GM19452 (cell line): ENCODE data around the gene CD274.
"Not testable (repeated sequence)": the region's sequence is repeated elsewhere in the genome, so short reads cannot be mapped to it uniquely, and the experiment has no call there.

ENCODE experiments used
- ATAC-seq: cut with Tn5 transposase; IDR thresholded peaks from one replicate; pipeline ENCODE4 v1.9.1; 2021; ENCODE audit not compliant: unreplicated experiment

CD274 gene

GRCh38 chr9:5450359-5451091 lies at the start of gene CD274:
Gene CD274 (plus strand): TSS chr9:5450542. CDS start chr9:5456114, 5,572 bp downstream.
- ATAC-seq, result peak; percentile 47

DNA sequence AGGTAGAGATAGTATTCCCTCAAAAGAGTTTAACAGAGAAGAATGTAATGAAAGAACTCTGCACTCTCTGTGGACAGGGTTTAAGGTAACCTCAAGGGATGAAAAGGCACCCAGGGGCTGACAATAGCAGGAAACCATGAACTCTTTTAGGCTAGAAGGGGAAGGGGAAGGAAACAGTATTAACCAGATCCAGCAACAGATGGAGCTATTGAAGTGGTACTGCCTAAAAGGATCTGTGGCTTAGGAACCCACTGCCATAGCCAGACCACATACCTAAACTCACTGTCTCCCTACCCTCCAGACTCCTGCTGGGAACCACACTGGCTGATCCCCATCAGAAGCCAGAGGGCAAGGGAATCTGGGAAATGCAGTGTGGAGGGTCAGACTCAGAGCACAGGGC lies 48.1 kb upstream of the CD274 start:
- ATAC-seq, result no peak

- no peak for ATAC-seq
Observed at GRCh38 chr9:5408596-5408995, 41.7 kb upstream of the CD274 start.

GRCh38 chr9:5416953-5417352 lies 33.4 kb upstream of the CD274 start:
- ATAC-seq, result no peak

DNA sequence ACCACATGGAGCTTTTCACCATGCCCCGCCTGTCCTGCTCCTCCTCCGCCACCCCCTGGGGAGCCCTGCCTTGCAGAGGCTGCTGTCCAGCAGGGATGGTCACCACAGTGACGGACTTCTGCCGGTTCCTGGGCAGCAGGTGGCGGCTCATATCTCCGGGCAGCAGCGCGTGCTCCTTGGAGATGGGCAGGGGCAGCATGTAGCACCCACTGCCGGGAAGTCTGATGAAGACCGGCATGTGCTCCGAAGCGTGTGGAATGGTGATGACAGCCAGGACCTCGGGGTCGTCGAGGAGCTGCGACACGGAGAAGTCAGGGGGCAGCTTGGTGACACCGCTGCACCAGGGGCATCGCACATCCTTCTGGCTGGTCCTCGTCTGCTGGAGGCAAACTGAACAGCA lies 31.9 kb upstream of the CD274 start:
- ATAC-seq, result no peak

DNA sequence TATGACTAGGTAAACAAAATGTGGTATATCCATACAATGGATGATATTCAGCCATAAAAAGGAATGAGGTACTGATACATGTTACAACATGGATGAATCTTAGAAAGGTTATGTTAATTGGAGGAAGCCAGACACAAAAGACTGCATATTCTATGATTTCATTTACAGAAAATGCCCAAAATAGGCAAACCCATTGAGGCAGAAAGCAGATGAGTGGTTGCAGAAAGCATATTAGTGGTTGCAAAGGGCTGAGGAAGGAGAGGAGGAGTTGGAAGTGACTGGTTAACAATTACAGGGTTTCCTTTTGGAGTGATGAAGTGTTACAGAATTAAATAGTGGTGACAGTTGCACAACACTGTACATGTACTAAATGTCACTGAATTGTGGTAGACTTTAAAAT lies 30.4 kb upstream of the CD274 start:
- no peak for ATAC-seq

- ATAC-seq, result no peak
Observed at GRCh38 chr9:5421163-5421562, 29.2 kb upstream of the CD274 start.

GRCh38 chr9:5422276-5422675 lies 28.1 kb upstream of the CD274 start:
- ATAC-seq, result no peak

- ATAC-seq, result no peak
Observed at GRCh38 chr9:5425006-5425628, 25.2 kb upstream of the CD274 start.

- no peak for ATAC-seq
Observed at GRCh38 chr9:5427005-5427404, 23.3 kb upstream of the CD274 start.

DNA sequence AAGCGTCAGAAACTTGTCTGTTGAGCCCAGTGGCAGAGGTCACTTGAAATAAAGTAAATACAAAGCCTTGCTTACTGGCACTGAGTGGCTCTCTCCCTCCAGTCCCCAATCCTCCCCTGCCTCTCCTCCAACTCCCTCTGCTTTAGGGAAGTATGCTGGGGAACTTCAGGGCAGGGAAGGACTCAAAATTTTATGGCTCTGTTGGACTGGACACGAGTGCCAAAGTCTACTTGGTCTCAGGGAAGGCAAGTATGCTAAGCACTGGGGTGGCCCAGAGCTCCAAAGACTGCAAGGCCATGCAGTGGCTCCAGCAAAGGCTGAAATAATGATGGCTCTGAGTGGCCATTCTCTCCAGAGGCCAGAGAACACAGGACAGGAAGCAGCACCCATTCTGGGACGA lies 22.2 kb upstream of the CD274 start:
- no peak for ATAC-seq

- no peak for ATAC-seq
Observed at GRCh38 chr9:5428794-5429528, 21.4 kb upstream of the CD274 start.

DNA sequence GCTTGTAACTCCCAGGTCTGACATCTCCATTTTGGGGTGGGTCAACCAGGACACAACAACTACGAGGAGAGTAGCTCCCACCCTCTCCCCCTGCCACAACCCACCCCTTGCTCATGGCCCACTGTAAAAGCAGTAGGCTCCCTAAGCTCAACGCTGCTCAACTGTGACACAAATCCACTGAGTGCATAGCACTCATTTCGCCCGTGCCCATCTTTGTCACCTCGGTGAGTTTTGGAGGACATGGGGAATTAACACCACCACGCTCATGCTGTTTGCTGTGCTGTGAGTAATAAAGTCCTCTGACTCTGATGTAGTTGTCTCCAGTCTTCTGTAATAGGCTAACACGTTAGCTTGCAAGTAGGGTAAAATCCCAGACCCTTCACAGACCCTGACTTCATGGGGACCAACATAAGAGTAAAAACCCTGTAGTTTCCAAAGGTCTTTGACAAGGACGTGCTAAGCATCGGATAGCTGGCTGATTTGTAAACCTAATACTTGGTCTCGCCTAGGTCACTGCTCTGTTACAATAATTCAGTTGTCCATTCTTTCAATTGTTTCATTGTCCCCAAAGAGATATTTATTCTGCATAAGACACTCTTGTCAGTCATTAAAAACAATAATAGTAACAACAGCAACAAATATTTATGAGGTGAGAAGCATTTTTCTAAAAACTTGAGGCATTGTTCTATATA lies 20.3 kb upstream of the CD274 start:
- ATAC-seq, result no peak

- no peak for ATAC-seq
Observed at GRCh38 chr9:5430912-5431311, 19.4 kb upstream of the CD274 start.

- not testable (repeated sequence) for ATAC-seq
Observed at GRCh38 chr9:5432890-5433289, 17.5 kb upstream of the CD274 start.

DNA sequence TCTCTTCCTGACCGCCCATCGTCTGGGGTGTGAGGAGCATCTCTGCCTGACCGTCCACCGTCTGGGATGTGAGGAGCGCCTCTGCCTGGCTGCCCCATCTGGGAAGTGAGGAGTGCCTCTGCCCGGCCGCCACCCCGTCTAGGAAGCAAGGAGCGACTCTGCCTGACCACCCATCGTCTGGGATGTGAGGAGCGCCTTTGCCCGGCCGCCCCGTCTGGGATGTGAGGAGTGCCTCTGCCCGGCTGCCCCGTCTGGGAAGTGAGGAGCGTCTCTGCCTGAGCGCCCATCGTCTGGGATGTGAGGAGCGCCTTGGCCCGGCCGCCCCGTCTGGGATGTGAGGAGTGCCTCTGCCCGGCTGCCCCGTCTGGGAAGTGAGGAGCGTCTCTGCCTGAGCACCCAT lies 17.0 kb upstream of the CD274 start:
- not testable (repeated sequence) for ATAC-seq

DNA sequence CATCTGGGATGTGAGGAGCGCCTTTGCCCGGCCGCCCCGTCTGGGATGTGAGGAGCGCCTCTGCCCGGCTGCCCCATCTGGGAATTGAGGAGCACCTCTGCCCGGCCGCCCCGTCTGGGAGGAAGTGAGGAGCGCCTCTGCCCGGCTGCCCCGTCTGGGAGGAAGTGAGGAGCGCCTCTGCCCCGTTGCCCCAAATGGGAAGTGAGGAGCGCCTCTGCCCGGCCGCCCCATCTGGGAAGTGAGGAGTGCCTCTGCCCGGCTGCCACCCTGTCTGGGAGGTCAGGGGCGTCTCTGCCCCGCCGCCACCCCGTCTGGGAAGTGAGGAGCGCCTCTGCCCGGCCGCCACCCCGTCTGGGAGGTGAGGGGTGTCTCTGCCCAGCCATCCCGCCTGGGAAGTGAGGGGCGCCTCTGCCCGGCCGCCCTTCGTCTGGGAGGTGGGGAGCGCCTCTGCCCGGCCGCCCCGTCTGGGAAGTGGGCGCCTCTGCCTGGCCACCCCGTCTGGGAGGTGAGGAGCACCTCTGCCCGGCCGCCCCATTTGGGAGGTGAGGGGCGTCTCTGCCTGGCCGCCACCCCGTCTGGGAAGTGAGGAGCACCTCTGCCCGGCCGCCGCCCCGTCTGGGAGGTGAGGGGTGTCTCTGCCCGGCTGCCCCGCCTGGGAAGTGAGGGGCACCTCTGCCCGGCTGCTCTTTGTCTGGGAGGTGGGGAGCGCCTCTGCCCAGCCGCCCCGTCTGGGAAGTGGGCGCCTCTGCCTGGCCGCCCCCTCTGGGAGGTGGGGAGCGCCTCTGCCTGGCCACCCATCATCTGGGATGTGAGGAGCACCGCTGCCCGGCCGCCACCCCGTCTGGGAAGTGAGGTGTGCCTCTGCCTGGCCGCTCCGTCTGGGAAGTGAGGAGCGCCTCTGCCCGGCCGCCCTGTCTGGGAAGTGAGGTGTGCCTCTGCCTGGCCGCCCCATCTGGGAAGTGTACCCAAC lies 16.2 kb upstream of the CD274 start:
- not testable (repeated sequence) for ATAC-seq

- ATAC-seq, result no peak
Observed at GRCh38 chr9:5435912-5436311, 14.4 kb upstream of the CD274 start.

- no peak for ATAC-seq
Observed at GRCh38 chr9:5436441-5436840, 13.9 kb upstream of the CD274 start.
